ENCODE measurements around the gene H2BK1.

The H2BK1 gene

DNA sequence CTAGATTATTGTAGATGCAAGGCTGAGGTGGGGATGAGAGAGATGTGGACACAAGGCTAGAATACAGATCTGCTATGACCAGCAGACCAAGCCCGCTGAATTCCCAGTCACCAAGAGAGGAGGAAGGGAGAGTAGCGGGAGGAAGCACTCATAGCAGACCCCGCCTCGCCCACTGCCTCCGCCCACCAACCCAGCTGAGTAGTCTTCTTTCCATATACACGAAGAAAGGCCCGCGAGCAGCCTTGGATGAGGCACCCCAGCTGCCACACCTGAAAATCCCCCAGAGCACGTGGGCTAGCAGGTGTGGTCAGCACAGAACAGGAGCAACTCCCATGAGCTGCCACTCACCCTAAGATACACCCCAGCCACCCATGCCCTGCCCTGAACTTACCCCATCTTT is 7.9 kb upstream of the H2BK1 start:
- H3K27ac Mint-ChIP-seq (ENCODE audit: low read depth): no peak overlapping the region
- no peak overlapping the region for H3K4me3 Mint-ChIP-seq
- no peaks in the 10 kb centered on the region for H3K4me1 Mint-ChIP-seq
- no peaks in the 10 kb centered on the region for H3K9me3 Mint-ChIP-seq
- DNase-seq (ENCODE audit: low spot score in 2 of 2) (no peak), ATAC-seq (replicated peaks; ENCODE audit: extremely low read depth, poor library complexity, severe bottlenecking) (no peak)
- H3K36me3 Mint-ChIP-seq (ENCODE audit: insufficient read depth): peaks cover 68% of the 10 kb centered on the region
- H3K27me3 Mint-ChIP-seq: no peaks in the 10 kb centered on the region

DNA sequence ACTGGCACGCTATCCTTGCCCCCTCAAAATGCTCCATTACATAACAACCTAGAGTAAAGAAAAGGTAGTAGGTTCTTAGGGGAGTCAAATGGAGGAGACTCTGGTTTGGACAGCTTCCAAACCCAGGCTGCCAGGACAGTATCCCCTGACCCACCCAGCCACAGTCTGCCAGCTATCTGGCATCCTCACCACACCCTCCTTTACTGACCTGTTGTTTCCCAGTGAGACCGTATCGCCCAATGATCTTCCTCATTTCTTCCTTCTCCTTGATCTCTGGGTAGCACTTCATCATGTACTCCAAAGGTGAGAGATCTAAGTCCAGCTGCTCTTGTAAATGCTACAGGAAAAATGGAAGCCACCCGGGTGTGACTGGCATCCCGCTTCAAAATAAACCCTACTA is 5.1 kb upstream of the H2BK1 start:
- H3K36me3 Mint-ChIP-seq (ENCODE audit: insufficient read depth): peaks cover 54% of the 10 kb centered on the region
- H3K27ac Mint-ChIP-seq (ENCODE audit: low read depth): no peak overlapping the region
- no peak overlapping the region for H3K4me3 Mint-ChIP-seq
- no peaks in the 10 kb centered on the region for H3K9me3 Mint-ChIP-seq
- DNase-seq (ENCODE audit: low spot score in 2 of 2) (no peak), ATAC-seq (replicated peaks; ENCODE audit: extremely low read depth, poor library complexity, severe bottlenecking) (no peak)
- no peaks in the 10 kb centered on the region for H3K27me3 Mint-ChIP-seq
- H3K4me1 Mint-ChIP-seq: no peaks in the 10 kb centered on the region

DNA sequence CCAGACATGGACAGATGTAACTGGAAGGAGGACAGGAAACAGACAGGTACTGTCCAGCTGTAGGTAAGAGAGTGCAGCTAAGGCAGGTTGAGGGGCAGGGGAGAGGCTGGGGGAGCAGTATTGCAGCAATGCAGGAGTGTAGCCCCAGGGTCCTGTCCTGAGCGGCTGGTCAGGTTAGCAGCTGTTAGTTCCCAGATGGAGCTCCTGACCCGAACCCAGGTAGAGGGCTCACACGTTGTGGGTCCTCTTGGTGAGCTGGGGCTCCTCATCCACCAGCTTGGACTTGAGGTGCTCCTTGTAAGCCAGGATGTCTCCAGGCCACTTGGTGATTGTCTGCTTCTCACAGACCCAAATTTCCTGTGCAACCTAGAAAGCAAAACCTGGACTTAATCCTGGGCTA is 3.5 kb upstream of the H2BK1 start:
- Mint-ChIP-seq H3K27me3 (no peaks in the 10 kb centered on the region), H3K36me3 (ENCODE audit: insufficient read depth) (peaks cover 43% of the 10 kb centered on the region), H3K9me3 (no peaks in the 10 kb centered on the region), H3K4me1 (no peaks in the 10 kb centered on the region), H3K4me3 (no peak overlapping the region), H3K27ac (ENCODE audit: low read depth) (no peak overlapping the region)
- no peak for DNase-seq (ENCODE audit: low spot score in 2 of 2)
- ATAC-seq (replicated peaks; ENCODE audit: extremely low read depth, poor library complexity, severe bottlenecking): no peak

DNA sequence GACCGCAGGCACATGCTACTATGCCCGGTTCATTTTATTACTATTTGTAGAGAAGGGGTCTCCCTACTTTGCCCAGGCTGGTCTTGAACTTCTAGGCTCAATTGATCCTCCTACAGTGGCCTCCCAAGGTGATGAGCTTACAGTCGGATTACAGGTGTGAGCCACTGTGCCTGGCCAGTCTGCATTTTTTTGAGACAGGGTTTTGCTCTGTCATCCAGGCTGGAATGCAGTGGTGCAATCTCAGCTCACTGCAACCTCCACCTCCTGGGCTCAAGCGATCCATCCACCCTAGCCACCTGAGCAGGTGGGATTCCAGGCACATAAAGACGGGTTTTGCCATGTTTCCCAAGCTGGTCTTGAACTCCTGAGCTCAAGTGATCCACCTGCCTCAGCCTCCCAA is 2.3 kb upstream of the H2BK1 start:
- ATAC-seq (replicated peaks; ENCODE audit: extremely low read depth, poor library complexity, severe bottlenecking) (no peak), DNase-seq (ENCODE audit: low spot score in 2 of 2) (no peak)
- H3K9me3 Mint-ChIP-seq: no peaks in the 10 kb centered on the region
- peaks cover 4% of the 10 kb centered on the region for H3K4me1 Mint-ChIP-seq
- H3K27ac Mint-ChIP-seq (ENCODE audit: low read depth): no peak overlapping the region
- peaks cover 31% of the 10 kb centered on the region for H3K36me3 Mint-ChIP-seq (ENCODE audit: insufficient read depth)
- no peak overlapping the region for H3K4me3 Mint-ChIP-seq
- no peaks in the 10 kb centered on the region for H3K27me3 Mint-ChIP-seq

DNA sequence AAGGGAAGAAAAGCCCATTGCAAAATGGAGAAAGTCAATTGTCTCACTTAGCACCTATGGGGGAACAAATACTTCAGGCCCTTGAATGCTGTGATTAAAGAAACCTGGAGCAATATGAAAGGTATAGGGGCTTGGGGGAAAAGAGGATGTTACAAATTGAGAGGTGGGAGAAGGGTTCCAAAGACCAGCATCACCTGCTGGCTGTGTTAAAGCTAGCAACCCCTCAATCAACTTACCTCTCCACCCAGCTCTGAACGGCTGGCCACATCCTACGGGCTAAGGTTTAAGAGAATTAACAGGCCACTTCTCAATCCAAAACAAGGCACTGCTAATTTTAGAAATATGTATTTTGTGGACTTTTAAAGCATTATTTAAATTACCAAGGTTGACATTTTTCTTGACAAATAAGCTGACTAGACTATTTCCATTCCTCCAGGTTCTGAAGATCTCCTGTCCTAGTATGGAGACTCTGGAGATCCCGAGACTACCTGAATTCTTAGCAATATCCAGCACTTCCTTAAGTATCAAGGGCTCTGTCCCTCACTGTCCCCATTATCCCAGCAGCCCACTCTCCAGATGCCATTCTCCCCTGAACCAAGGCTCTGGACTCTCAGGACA is 976 bp upstream of the H2BK1 start:
- ATAC-seq (replicated peaks; ENCODE audit: extremely low read depth, poor library complexity, severe bottlenecking) (no peak), DNase-seq (ENCODE audit: low spot score in 2 of 2) (no peak)
- peaks cover 24% of the 10 kb centered on the region for H3K36me3 Mint-ChIP-seq (ENCODE audit: insufficient read depth)
- no peak overlapping the region for H3K27ac Mint-ChIP-seq (ENCODE audit: low read depth)
- peaks cover 17% of the 10 kb centered on the region for H3K4me1 Mint-ChIP-seq
- no peak overlapping the region for H3K4me3 Mint-ChIP-seq
- no peaks in the 10 kb centered on the region for H3K27me3 Mint-ChIP-seq
- no peaks in the 10 kb centered on the region for H3K9me3 Mint-ChIP-seq

DNA sequence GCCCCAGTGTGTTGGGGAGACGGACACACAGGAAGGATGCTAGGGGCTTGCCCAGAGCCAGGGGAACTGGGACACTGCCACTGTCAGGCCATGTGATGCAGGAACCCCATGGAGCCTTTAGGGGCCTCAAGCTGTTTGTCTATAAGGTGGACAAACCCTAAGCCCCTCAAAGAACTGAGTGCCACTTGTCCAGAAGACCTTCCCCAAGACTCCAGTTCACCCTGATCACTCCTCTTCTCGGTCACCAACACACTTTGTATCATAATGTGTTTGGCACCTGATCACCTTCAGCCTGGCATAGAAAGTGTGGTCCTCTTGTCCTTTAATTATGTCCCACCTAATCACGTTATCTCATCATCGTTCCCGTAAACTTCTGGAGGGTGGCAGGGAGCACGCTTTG is 700 bp downstream of the H2BK1 start:
- DNase-seq (ENCODE audit: low spot score in 2 of 2): no peak
- no peaks in the 10 kb centered on the region for H3K9me3 Mint-ChIP-seq
- peaks cover 27% of the 10 kb centered on the region for H3K4me1 Mint-ChIP-seq
- peaks cover 9% of the 10 kb centered on the region for H3K27me3 Mint-ChIP-seq
- no peak overlapping the region for H3K4me3 Mint-ChIP-seq
- H3K36me3 Mint-ChIP-seq (ENCODE audit: insufficient read depth): peaks cover 12% of the 10 kb centered on the region
- H3K27ac Mint-ChIP-seq (ENCODE audit: low read depth): no peak overlapping the region
- ATAC-seq (replicated peaks; ENCODE audit: extremely low read depth, poor library complexity, severe bottlenecking): no peak

DNA sequence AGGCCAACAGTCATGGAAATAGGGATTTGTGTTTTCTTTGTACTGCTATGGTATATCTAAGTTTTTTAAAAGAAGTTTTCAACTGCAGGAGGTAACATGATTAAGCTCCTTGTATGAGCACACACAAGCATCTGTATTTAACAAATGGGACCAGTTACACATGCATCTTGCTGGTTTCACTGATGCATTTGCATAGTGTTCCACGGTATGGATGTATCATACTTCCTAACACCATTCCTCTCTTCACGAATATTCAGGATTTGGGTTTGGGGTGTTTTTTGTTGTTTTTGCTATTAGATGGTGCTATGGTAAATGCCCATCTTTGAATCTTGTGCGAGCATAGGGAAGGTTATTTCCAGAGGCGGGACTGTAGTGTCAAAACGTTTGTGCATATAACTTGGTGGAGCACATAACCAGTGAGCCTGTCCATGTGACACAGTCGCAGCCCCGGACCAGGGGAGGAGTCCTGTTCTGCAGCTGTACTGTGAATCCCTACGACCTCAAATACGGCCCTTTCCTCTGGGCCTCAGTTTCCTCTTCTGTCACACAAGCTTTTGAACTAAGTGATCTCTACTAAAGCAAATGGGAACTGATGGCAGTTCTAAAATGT is 1.9 kb downstream of the H2BK1 start:
- peaks cover 30% of the 10 kb centered on the region for H3K4me1 Mint-ChIP-seq
- ATAC-seq (replicated peaks; ENCODE audit: extremely low read depth, poor library complexity, severe bottlenecking) (no peak), DNase-seq (ENCODE audit: low spot score in 2 of 2) (no peak)
- H3K27ac Mint-ChIP-seq (ENCODE audit: low read depth): no peak overlapping the region
- peaks cover 20% of the 10 kb centered on the region for H3K27me3 Mint-ChIP-seq
- H3K9me3 Mint-ChIP-seq: no peaks in the 10 kb centered on the region
- H3K36me3 Mint-ChIP-seq (ENCODE audit: insufficient read depth): peaks cover 8% of the 10 kb centered on the region
- no peak overlapping the region for H3K4me3 Mint-ChIP-seq

DNA sequence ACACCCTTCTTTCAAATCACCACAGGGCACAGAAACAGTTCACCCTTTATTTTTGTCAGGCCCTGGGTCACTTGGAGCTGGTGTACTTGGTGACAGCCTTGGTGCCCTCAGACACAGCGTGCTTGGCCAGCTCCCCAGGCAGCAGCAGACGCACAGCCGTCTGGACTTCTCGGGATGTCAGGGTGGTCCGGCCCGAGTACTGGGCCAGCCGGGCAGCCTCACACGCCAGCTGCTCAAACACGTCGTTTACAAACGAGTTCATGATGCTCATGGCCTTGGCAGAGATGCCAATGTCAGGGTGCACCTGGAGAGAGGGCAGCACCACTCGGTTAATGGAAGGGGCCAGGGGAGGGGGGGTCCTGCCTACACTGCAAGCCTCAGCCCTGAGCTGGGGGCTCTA is 2.5 kb downstream of the H2BK1 start:
- no peak for ATAC-seq (replicated peaks; ENCODE audit: extremely low read depth, poor library complexity, severe bottlenecking)
- Mint-ChIP-seq H3K27ac (ENCODE audit: low read depth) (no peak overlapping the region), H3K36me3 (ENCODE audit: insufficient read depth) (peaks cover 5% of the 10 kb centered on the region), H3K4me1 (peaks cover 30% of the 10 kb centered on the region), H3K4me3 (no peak overlapping the region), H3K27me3 (peaks cover 25% of the 10 kb centered on the region), H3K9me3 (no peaks in the 10 kb centered on the region)
- no peak for DNase-seq (ENCODE audit: low spot score in 2 of 2)

DNA sequence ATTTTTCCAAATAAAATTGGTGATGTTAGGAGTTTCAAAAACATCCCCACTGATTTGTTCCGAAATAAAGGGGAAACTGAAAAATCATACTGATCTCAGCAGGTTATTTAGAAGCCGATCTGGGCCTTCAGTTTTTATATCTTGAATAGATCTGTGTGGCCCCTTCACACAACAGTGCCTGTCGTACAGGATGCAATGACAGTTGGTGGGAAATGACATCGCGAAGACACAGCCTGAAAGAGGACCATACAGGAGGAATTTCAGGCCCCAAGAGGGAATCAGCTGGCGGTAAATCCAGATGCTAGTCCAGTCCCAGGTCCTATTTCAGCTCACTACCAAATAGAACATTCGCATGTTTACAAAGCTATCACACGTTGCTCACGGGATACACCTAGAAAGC is 3.0 kb downstream of the H2BK1 start:
- no peak overlapping the region for H3K27ac Mint-ChIP-seq (ENCODE audit: low read depth)
- ATAC-seq (replicated peaks; ENCODE audit: extremely low read depth, poor library complexity, severe bottlenecking): peak; percentile 61
- peak overlapping the region; percentile 41 for H3K4me3 Mint-ChIP-seq
- H3K9me3 Mint-ChIP-seq: no peaks in the 10 kb centered on the region
- H3K4me1 Mint-ChIP-seq: peaks cover 30% of the 10 kb centered on the region
- DNase-seq (ENCODE audit: low spot score in 2 of 2): no peak
- peaks cover 27% of the 10 kb centered on the region for H3K27me3 Mint-ChIP-seq
- peaks cover 2% of the 10 kb centered on the region for H3K36me3 Mint-ChIP-seq (ENCODE audit: insufficient read depth)

DNA sequence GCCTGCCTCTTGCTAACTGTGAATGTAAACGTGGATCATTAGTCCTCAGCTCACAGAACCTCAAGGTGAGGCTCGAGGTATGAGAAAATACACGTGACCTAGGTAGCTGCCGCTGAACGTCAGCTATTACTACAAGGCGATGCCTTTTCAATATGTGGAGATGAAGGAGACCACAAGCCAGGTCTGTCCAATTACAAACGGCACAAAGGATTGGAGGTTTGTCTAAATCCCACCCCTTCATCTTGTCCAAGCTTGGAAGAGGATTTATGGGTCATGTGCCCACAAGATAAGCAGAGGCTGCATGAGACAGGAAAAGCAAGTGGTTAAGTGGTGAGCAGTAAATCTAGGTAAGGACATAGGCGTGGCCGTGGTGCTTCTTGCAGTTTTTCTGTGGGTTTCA is 3.4 kb downstream of the H2BK1 start:
- H3K27ac Mint-ChIP-seq (ENCODE audit: low read depth): no peak overlapping the region
- peaks cover 27% of the 10 kb centered on the region for H3K27me3 Mint-ChIP-seq
- peaks cover 2% of the 10 kb centered on the region for H3K36me3 Mint-ChIP-seq (ENCODE audit: insufficient read depth)
- ATAC-seq (replicated peaks; ENCODE audit: extremely low read depth, poor library complexity, severe bottlenecking) (peak; percentile 74), DNase-seq (ENCODE audit: low spot score in 2 of 2) (no peak)
- no peaks in the 10 kb centered on the region for H3K9me3 Mint-ChIP-seq
- peak overlapping the region; percentile 41 for H3K4me3 Mint-ChIP-seq
- peaks cover 30% of the 10 kb centered on the region for H3K4me1 Mint-ChIP-seq

DNA sequence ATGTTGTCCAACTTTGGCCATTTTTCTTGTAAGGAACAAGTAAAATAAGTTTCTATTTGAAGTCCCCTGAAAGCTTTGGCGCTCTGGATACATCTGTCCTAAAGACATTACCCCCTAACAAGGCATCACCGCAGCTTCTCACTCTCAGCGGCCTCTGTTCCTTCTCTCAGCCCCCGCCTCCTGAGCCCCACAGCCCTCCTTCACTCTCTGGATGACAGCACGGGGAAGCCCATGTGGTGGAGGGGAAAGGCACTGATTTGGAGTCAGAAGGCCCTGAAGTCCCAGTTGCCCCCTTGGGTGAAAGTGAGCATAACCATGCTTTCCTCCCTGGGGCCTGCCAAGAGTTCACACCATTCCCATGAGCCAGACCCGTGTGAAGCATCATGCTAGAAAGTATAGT is 4.6 kb downstream of the H2BK1 start:
- Mint-ChIP-seq H3K27ac (ENCODE audit: low read depth) (no peak overlapping the region), H3K36me3 (ENCODE audit: insufficient read depth) (peaks cover 2% of the 10 kb centered on the region), H3K4me1 (peaks cover 30% of the 10 kb centered on the region), H3K27me3 (peaks cover 38% of the 10 kb centered on the region), H3K9me3 (no peaks in the 10 kb centered on the region), H3K4me3 (peak overlapping the region; percentile 10)
- ATAC-seq (replicated peaks; ENCODE audit: extremely low read depth, poor library complexity, severe bottlenecking): no peak
- DNase-seq (ENCODE audit: low spot score in 2 of 2): no peak

DNA sequence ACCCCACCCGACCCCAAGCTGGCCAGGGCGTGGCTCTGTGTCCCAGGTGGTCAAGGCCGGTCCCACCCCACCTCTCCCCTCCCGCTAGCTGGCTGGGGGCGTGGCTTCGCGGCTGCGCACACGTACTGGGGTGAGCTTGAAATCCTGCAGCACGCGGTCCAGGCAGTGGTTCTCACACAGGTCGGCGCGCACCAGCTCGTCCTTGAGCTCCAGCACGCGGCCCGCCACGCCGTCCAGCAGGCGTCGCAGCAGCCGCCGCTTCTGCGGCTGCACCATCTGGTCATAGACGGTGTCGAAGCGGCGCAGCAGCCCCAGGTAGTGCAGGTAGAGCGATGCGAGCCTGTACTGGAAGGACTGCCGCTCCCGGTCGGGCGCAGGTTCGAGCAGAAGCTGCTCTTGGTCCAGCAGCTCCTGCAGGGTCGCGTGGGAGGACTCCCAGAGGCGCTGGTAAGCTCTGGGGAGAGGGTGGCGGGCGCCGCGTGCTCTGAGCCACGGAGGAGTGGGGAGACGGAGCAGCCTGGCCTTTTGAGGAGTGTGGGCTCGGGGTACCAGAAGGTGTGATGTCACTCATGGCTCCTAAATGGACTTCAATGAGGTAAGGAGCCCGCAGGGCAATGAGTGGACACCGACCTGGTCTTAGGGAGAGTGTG is 5.8 kb downstream of the H2BK1 start:
- no peak for DNase-seq (ENCODE audit: low spot score in 2 of 2)
- ATAC-seq (replicated peaks; ENCODE audit: extremely low read depth, poor library complexity, severe bottlenecking): no peak
- Mint-ChIP-seq H3K4me3 (no peak overlapping the region), H3K27ac (ENCODE audit: low read depth) (no peak overlapping the region), H3K4me1 (peaks cover 30% of the 10 kb centered on the region), H3K9me3 (no peaks in the 10 kb centered on the region), H3K36me3 (ENCODE audit: insufficient read depth) (peaks cover 2% of the 10 kb centered on the region), H3K27me3 (peaks cover 38% of the 10 kb centered on the region)

DNA sequence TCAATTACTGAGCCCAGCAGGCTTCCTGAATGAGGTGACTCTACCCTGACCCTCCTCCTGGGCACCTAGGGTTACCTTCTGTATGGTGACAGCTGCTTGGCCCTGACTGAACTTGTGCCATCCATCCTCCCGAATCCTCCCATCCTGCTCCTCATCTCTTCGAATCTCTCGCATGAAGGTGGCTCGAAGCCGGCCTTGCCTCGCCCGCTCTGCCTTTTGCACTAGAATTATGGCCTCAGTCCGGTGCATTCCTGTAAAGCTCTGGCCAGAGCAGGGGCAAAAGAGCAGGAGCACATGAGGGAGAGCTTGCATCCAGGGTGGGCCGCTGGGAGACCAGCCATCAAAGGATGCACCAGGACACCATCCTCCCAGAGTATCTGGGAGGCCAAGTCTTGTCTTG is 7.5 kb downstream of the H2BK1 start:
- Mint-ChIP-seq H3K27me3 (peaks cover 38% of the 10 kb centered on the region), H3K27ac (ENCODE audit: low read depth) (no peak overlapping the region), H3K4me1 (peaks cover 28% of the 10 kb centered on the region), H3K9me3 (no peaks in the 10 kb centered on the region), H3K4me3 (no peak overlapping the region), H3K36me3 (ENCODE audit: insufficient read depth) (peaks cover 4% of the 10 kb centered on the region)
- no peak for DNase-seq (ENCODE audit: low spot score in 2 of 2)
- no peak for ATAC-seq (replicated peaks; ENCODE audit: extremely low read depth, poor library complexity, severe bottlenecking)
